GM10266 (cell line): ENCODE data around the gene RAB7B.
A peak's percentile ranks its signal among the peaks of the same experiment; 100 is the strongest.

Source experiments
- DNase-seq: peaks from one replicate; pipeline ENCODE4 v3.0.0; 2012; ENCODE audit errors: extremely low spot score
- TF ChIP-seq, protein P1 (sequence below): IDR thresholded peaks from 2 replicates; pipeline ENCODE4 v1.5.1; 2012; ENCODE audit warnings: mild to moderate bottlenecking, low read depth; ENCODE audit not compliant: control insufficient read depth, insufficient read depth; ENCODE audit errors: missing control alignments

Gene RAB7B

DNA sequence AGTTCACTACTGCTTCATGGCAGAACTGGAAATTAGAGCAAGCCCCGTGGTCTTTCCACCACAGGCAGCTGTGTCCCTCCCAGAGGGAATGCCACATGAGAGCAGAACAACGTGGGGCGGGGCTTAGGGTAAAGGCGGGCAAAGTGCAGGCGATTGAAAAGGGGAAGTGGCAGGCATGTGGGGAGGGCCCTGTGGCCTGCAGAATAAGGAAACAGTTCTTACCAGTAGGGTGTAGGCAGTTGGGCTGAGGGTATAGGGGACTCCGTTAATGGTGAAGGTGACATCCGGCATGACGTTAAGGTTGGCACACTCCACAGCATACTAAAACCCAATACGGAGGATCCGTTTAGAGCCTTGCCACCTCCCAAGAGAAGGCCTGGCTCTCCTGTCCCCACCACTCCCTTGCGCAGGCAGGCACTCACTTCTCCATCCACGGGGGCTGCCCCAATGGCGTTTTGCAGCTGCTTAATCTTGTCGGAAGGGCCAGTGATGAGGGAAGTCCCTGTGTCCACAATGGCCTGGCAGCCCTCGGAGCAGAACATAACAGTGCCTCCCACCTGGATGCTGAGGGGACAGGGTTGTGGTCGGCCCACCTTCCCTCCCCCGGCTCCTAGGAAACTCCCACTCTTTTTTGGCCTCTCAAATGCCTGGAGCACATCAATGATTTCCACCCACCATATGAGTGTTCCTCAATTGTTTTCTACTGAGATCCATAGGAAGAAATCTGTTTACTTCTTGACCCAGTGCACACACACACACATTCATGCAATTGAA is 9.1 kb upstream of the RAB7B start:
- TF ChIP-seq, protein P1, sequence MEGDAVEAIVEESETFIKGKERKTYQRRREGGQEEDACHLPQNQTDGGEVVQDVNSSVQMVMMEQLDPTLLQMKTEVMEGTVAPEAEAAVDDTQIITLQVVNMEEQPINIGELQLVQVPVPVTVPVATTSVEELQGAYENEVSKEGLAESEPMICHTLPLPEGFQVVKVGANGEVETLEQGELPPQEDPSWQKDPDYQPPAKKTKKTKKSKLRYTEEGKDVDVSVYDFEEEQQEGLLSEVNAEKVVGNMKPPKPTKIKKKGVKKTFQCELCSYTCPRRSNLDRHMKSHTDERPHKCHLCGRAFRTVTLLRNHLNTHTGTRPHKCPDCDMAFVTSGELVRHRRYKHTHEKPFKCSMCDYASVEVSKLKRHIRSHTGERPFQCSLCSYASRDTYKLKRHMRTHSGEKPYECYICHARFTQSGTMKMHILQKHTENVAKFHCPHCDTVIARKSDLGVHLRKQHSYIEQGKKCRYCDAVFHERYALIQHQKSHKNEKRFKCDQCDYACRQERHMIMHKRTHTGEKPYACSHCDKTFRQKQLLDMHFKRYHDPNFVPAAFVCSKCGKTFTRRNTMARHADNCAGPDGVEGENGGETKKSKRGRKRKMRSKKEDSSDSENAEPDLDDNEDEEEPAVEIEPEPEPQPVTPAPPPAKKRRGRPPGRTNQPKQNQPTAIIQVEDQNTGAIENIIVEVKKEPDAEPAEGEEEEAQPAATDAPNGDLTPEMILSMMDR = no peak
- DNase-seq = peak; percentile 49

DNA sequence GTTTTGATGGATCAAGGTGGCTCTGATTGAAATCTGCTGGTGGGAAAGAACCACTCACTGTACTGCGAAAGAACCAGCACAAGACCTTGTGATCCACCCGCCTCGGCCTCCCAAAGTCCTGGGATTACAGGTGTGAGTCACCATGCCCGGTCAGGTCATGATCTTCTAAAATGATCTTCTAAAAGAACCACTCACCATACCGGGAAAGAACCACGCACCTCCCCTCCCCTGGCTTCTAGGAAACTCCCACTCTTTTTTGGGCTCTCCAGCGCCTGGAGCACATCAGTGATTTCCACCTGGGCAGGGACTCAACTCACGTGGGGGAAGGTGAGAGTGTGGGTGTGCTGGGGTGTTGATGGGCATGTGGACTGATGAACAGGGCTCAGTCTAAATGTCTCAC is 7.9 kb upstream of the RAB7B start:
- TF ChIP-seq, protein P1 = no peak

DNA sequence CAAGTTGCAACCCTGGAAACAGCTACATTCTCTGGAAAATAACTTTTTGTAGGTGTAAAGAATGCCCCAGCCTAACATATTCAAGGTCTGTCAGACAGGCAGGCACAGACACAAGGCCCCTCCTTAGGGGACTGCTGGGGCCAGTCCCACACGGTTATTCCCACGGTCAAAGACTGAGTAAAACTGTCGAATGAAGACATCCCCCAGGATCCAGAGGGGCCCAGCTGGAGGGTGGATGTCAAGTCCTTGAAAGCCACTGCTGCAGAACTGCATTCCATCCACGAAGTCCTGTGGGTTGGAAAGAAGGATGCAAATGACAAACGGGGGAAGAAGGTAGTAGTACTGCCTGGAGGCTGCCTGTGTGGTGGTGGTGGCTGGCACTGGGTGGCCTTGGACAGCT is 6.9 kb upstream of the RAB7B start:
- TF ChIP-seq, protein P1 = no peak
- DNase-seq = no peak

More for the DNA sequence above, 7.9 kb upstream of the RAB7B start:
- DNase-seq = no peak

DNA sequence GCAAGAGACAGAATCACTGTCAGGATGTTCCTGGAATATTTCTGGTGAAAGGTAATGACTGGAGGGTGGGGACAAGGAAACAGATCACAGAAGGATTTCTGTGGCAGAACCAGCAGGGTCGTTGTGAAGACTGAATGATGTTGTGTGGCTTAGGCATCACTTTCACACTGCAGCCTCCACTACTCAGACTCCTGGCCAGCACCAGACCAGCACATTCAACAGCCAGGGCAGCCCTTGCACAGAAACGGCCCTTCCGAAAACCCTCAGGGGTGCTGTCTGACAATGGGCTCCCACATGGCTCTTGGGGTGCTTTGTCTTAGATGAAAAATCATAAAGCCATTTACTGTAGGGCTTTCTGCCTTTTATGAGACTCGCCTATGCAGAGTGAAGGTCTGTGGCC is 3.8 kb upstream of the RAB7B start:
- no peak for DNase-seq

DNA sequence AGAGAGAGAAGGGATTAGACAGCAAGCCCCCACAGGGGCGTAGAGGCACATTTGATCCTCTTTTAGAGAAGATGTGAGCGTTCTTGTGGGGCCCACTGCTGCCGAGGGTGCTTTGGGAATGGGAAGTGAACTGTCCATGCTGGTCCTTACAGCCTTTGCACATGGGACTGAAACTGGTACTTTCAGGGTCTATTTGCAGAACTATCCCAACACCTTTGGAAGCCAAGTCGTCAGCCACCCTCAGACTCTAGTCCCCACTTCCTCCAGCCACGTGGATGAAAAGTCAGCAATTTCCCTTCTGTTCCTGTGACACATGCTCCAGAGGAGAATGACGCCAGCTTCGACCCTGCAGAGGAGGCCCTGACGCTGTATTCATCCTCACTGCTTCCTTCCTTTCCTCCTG is 2.6 kb upstream of the RAB7B start:
- no peak for DNase-seq
- TF ChIP-seq, protein P1 = no peak

More for the DNA sequence above, 3.8 kb upstream of the RAB7B start:
- TF ChIP-seq, protein P1 = no peak

DNA sequence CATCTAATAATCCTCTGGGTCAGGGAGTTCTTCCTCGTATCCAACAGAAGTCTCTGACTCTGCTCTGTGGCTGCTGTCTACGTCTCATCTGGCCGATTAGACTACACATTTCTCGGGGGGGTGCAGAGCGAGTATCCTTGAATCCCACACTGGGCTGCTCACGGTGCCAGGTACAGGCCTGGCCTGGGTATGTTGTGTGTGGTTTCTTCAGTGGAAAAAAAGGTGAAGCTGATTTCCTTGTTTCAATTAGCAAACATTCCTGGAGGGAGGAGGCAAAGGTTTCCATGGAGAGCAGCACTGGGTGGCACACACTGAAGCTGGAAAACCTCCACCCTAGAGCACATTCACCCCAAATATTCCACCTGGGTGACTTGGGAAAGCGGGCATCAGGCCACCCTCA is 2.0 kb upstream of the RAB7B start:
- TF ChIP-seq, protein P1 = no peak
- DNase-seq = no peak

DNA sequence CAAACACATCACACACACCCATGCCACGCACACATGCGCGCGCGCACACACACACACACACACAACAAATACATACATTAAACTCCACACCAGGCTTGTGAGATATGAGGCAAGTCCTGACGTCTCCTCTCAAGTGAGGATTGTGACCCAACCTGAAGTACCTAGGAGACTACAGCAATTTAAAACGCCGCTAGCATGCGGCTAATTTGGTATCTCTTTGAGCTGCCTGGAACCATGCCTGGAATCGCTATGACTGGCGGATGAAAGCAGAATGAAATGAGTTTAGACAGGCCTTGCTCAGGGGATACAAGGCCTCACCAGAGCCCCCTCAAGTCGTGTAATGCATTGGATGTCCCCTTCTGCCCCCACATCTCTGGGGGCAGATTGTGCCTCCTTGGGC is 1.6 kb upstream of the RAB7B start:
- TF ChIP-seq, protein P1 = no peak
- DNase-seq = no peak
